OCI-LY7 (cell line): Measurements from ENCODE around the gene CIAO3. TPM values are rescaled to one million over a fixed set of nuclear protein-coding genes. Genes with fewer than 3 reads are reported as not detected.
A peak's percentile ranks its signal among the peaks of the same experiment; 100 is the strongest.

ENCODE experiments used
- BruUV-seq: library from RNA; stranded (reverse); fragments of 400-500 nt; replicated peaks from 2 replicates; lab custom pipeline; 2021; lab: Mats Ljungman, UMichigan
- CTCF ChIA-PET: fragments of 300-600 bp; sonication (Branson Sonifier 250); formaldehyde crosslinking; loops from one replicate; lab custom pipeline; 2022; ENCODE audit warnings: antibody characterized with exemption; ENCODE audit not compliant: unreplicated experiment; lab: Charles Lee
- POLR2A ChIA-PET: fragments of 300-600 bp; sonication (Branson Sonifier 250); formaldehyde crosslinking; loops from one replicate; lab custom pipeline; 2022; ENCODE audit warnings: antibody characterized with exemption; lab: Charles Lee
- DNase-seq: peaks from one replicate; pipeline ENCODE4 v3.0.0-alpha.2; 2015; ENCODE audit warnings: low spot score
- H2AFZ ChIP-seq: fragments of 200-600 bp; sonication (generic), shearing (Covaris generic); 2 replicates; pipeline ENCODE4 v1.6.1; 2014; ENCODE audit warnings: mild to moderate bottlenecking, antibody characterized with exemption, low read length, moderate library complexity
- H3K27ac ChIP-seq: fragments of 200-600 bp; sonication (generic); 2 replicates; pipeline ENCODE4 v1.5.1; 2014; ENCODE audit warnings: mixed run types, low read depth, mild to moderate bottlenecking, moderate library complexity, low read length, inconsistent platforms; ENCODE audit not compliant: poor library complexity, severe bottlenecking
- H3K36me3 ChIP-seq: fragments of 200-600 bp; sonication (generic); 2 replicates; pipeline ENCODE4 v1.6.1; 2014; ENCODE audit warnings: mild to moderate bottlenecking, antibody characterized with exemption, low read length, moderate library complexity, mixed read lengths; ENCODE audit not compliant: insufficient read depth
- H3K4me1 ChIP-seq: fragments of 200-600 bp; sonication (generic); 2 replicates; pipeline ENCODE4 v1.5.1; 2014; ENCODE audit warnings: mild to moderate bottlenecking, low read length; ENCODE audit not compliant: insufficient read depth, poor library complexity, severe bottlenecking
- H3K4me2 ChIP-seq: fragments of 200-600 bp; sonication (generic); 2 replicates; pipeline ENCODE4 v1.6.1; 2014; ENCODE audit warnings: mild to moderate bottlenecking, low read length
- H3K4me3 ChIP-seq: fragments of 200-600 bp; sonication (generic); 2 replicates; pipeline ENCODE4 v1.5.1; 2014; ENCODE audit warnings: mild to moderate bottlenecking, low read depth, low read length; ENCODE audit not compliant: poor library complexity, severe bottlenecking
- H3K79me2 ChIP-seq: fragments of 200-600 bp; sonication (generic); 2 replicates; pipeline ENCODE4 v1.6.1; 2016; ENCODE audit warnings: low read depth, mild to moderate bottlenecking, low read length, moderate library complexity, mixed read lengths; ENCODE audit not compliant: insufficient read depth
- H3K9me2 ChIP-seq: fragments of 200-600 bp; sonication (generic); 2 replicates; pipeline ENCODE4 v1.6.1; 2016; ENCODE audit warnings: mild to moderate bottlenecking, low read length, mixed read lengths; ENCODE audit not compliant: insufficient read depth
- H3K9me3 ChIP-seq: fragments of 200-600 bp; sonication (generic); 2 replicates; pipeline ENCODE4 v1.6.1; 2014; ENCODE audit warnings: mild to moderate bottlenecking, mixed run types, low read length, mixed read lengths
- H4K20me1 ChIP-seq: fragments of 200-600 bp; sonication (generic); 2 replicates; pipeline ENCODE4 v1.6.1; 2014; ENCODE audit warnings: mild to moderate bottlenecking, antibody characterized with exemption, low read length, moderate library complexity, mixed read lengths; ENCODE audit not compliant: insufficient read depth
- CTCF ChIP-seq: fragments of 200-600 bp; sonication (generic); conservative IDR thresholded peaks from 2 replicates; pipeline ENCODE4 v1.5.1; 2014; ENCODE audit warnings: mild to moderate bottlenecking, antibody characterized with exemption, low read length, moderate library complexity, mixed read lengths
- EZH2phosphoT487 ChIP-seq: fragments of 200-600 bp; sonication (generic); IDR thresholded peaks from 2 replicates; pipeline ENCODE4 v1.6.1; 2018; ENCODE audit warnings: low read depth, borderline replicate concordance, mild to moderate bottlenecking, mixed run types, antibody characterized with exemption, low read length, moderate library complexity, mixed read lengths
- intact Hi-C: fragments of 100-400 bp; cut with micrococcal nuclease; formaldehyde crosslinking; loops from one replicate; pipeline ENCODE4 v1.10.0; 2022; ENCODE audit not compliant: unreplicated experiment
- total RNA-seq, 2 experiments: library from RNA; depleted of rRNA in 1 of 2; stranded (reverse); fragments of >200 nt in 1 of 2; shearing (Covaris generic) in 1 of 2; gene quantifications; 2 replicates each; pipeline ENCODE4 v1.2.3, GENCODE V29; 2014 to 2022

The CIAO3 gene
- total RNA-seq, 2 experiments from 2014 or later: 156 to 169 TPM

GRCh38 chr16:706189-707061, 34.4 kb downstream of the CIAO3 start:
- DNase-seq: no peak
- POLR2A ChIA-PET: no interaction called here
- H3K79me2 ChIP-seq: no peaks in the 10 kb centered on the region
- H3K9me3 ChIP-seq: no peaks in the 10 kb centered on the region
- CTCF ChIA-PET: no interaction called here
- no peaks in the 10 kb centered on the region for H3K4me1 ChIP-seq
- H4K20me1 ChIP-seq: no peaks in the 10 kb centered on the region
- TF ChIP-seq EZH2phosphoT487 (no peak), CTCF (0 out of 2 replicates have a peak, but pooled peaks have one; percentile 10)
- no peaks in the 10 kb centered on the region for H3K9me2 ChIP-seq
- BruUV-seq: no TSS peak
- H2AFZ ChIP-seq: no peak overlapping the region
- H3K27ac ChIP-seq: no peak overlapping the region
- intact Hi-C loops: no loop called here
- no peak overlapping the region for H3K4me3 ChIP-seq
- no peak overlapping the region; the same call in 1 of the 2 replicates for H3K4me2 ChIP-seq
- no peaks in the 10 kb centered on the region for H3K36me3 ChIP-seq

GRCh38 chr16:705431-706188, 35.2 kb downstream of the CIAO3 start, which contains the start of gene FBXL16:
FBXL16 (minus strand) TSS chr16:705801; CDS start chr16:697405, 8,396 bp downstream.
- Histone ChIP-seq H3K79me2 (no peaks in the 10 kb centered on the region), H3K4me1 (no peaks in the 10 kb centered on the region), H3K4me2 (no peak within 1 kb of the TSS; the same call in 1 of the 2 replicates), H4K20me1 (no peaks in the 10 kb centered on the region), H3K9me3 (no peaks in the 10 kb centered on the region), H2AFZ (no peak within 1 kb of the TSS), H3K27ac (no peak within 1 kb of the TSS), H3K36me3 (no peaks in the 10 kb centered on the region), H3K9me2 (no peaks in the 10 kb centered on the region), H3K4me3 (peak within 1 kb of the TSS; percentile 28)
- intact Hi-C loops: no loop called here
- CTCF ChIA-PET: no interaction called here
- TF ChIP-seq EZH2phosphoT487 (no peak), CTCF (no peak)
- POLR2A ChIA-PET: interaction anchor here (0.6 kb wide), 1 partner anchor 66 kb away, joined by 5 read pairs; no protein-coding TSS in a partner anchor
- DNase-seq: peak; percentile 46
- no TSS peak for BruUV-seq
